ENCODE measurements around the gene DOCK8. TPM values are rescaled to one million over a fixed set of nuclear protein-coding genes. Genes with fewer than 3 reads are reported as not detected.
A peak's percentile ranks its signal among the peaks of the same experiment; 100 is the strongest.

Gene DOCK8
- total RNA-seq, 2 experiments from 2014 or later = 110 to 114 TPM

DNA sequence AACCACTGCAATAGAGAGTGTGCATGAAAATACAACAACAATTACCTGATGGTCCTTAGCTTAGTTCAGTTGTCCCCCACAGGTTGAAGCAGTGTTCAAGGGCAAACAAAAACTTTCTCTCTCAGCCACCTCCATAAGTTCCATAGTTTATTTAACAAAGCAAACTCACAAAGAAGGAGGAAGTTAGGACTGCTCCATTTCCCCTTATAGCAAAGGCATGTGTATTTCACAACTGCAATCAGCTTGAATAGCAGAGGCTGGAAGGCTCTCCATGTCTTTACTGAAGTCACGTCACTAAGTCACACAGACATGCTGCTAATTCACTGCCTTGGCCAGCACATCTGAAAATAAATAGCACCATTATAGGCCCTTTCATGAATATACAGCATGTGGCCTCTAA, 43.3 kb downstream of the DOCK8 start:
- Mint-ChIP-seq H3K9me3 (no peaks in the 10 kb centered on the region), H3K4me1 (ENCODE audit: low read depth) (no peaks in the 10 kb centered on the region), H3K27me3 (ENCODE audit: low read depth) (no peaks in the 10 kb centered on the region), H3K36me3 (ENCODE audit: low read depth) (no peaks in the 10 kb centered on the region), H3K4me3 (no peak overlapping the region), H3K27ac (no peak overlapping the region)
- no peak for DNase-seq
- CTCF ChIA-PET = interaction anchor here (1.1 kb wide), 1 partner anchor 37 kb away, joined by 3 read pairs; no protein-coding TSS in a partner anchor
- intact Hi-C loops (cut with micrococcal nuclease) = no loop called here

DNA sequence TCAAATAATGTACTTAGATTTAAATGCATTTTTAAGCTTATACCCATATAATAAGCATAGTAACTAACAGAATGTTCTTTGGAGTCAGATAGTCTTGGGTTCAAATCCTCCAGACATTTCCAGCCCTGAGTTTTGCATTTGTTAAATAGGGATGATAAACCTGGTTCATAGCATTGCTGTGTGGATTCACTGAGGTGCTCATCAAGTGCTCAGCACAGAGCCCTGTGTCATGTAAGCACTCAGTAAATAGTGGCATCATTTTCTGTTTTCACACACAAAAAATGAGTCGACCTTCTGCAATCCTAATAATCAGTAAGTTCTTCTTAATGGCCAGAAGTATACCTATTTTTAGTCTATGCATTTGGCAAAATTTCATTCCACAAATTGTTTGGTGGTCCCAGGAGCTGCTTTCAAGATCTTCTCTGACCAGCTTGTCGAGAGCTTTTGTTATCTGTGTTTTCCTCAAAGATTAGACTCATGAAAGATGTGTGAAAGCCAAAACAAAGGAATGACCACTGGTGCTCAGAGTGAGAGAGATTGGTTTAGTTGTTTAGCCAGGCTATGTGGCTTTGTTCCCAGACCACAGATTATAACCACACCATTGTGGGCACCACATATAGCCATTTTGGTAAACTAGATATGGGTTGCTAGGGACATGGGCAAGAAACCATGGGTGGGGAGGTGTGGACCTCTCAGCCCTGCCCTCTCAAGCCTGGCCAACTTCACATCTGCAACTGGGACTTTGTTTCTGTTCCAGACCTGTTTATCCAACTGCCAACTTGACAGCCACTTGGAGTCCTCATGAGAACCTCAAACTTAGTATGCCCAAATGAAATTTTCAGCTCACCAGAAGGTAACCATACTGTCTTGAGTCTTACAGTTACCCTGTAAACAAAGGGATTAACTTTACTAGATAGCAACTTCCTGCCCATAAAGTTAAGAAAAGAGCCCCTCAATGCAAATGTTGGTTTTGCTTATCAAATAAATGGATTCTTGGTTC, 45.0 kb downstream of the DOCK8 start:
- Mint-ChIP-seq H3K27me3 (ENCODE audit: low read depth) (no peaks in the 10 kb centered on the region), H3K36me3 (ENCODE audit: low read depth) (no peaks in the 10 kb centered on the region), H3K27ac (no peak overlapping the region), H3K9me3 (no peaks in the 10 kb centered on the region), H3K4me1 (ENCODE audit: low read depth) (peaks cover 8% of the 10 kb centered on the region), H3K4me3 (no peak overlapping the region)
- intact Hi-C loops (cut with micrococcal nuclease) = no loop called here
- CTCF ChIA-PET = interaction anchor here (1.0 to 1.1 kb wide), 2 partner anchors 23 to 33 kb away, joined by 3 read pairs; no protein-coding TSS in a partner anchor
- DNase-seq = no peak

- DNase-seq = no peak
- H3K27me3 Mint-ChIP-seq (ENCODE audit: low read depth) = no peaks in the 10 kb centered on the region
- CTCF ChIA-PET = no interaction called here
- H3K9me3 Mint-ChIP-seq = no peaks in the 10 kb centered on the region
- H3K27ac Mint-ChIP-seq = no peak overlapping the region
- no peak overlapping the region for H3K4me3 Mint-ChIP-seq
- peaks cover under 1% of the 10 kb centered on the region for H3K36me3 Mint-ChIP-seq (ENCODE audit: low read depth)
- H3K4me1 Mint-ChIP-seq (ENCODE audit: low read depth) = peaks cover 22% of the 10 kb centered on the region
- intact Hi-C loops (cut with micrococcal nuclease) = no loop called here
Measured at GRCh38 chr9:264231-264630, 49.6 kb downstream of the DOCK8 start.

- CTCF ChIA-PET = no interaction called here
- Mint-ChIP-seq H3K27me3 (ENCODE audit: low read depth) (no peaks in the 10 kb centered on the region), H3K4me3 (no peak overlapping the region), H3K9me3 (no peaks in the 10 kb centered on the region), H3K36me3 (ENCODE audit: low read depth) (peaks cover 2% of the 10 kb centered on the region), H3K4me1 (ENCODE audit: low read depth) (peaks cover 25% of the 10 kb centered on the region), H3K27ac (no peak overlapping the region)
- intact Hi-C loops (cut with micrococcal nuclease) = no loop called here
- DNase-seq = no peak
Measured at GRCh38 chr9:265209-265870, 50.7 kb downstream of the DOCK8 start.

- H3K36me3 Mint-ChIP-seq (ENCODE audit: low read depth) = peaks cover 2% of the 10 kb centered on the region
- intact Hi-C loops (cut with micrococcal nuclease) = no loop called here
- H3K4me1 Mint-ChIP-seq (ENCODE audit: low read depth) = peaks cover 32% of the 10 kb centered on the region
- no peak for DNase-seq
- H3K9me3 Mint-ChIP-seq = no peaks in the 10 kb centered on the region
- no peaks in the 10 kb centered on the region for H3K27me3 Mint-ChIP-seq (ENCODE audit: low read depth)
- H3K4me3 Mint-ChIP-seq = no peak overlapping the region
- H3K27ac Mint-ChIP-seq = no peak overlapping the region
- CTCF ChIA-PET = interaction anchor here (1.1 kb wide), 1 partner anchor 11 kb away, joined by 3 read pairs; no protein-coding TSS in a partner anchor
Measured at GRCh38 chr9:266228-266627, 51.6 kb downstream of the DOCK8 start.

- H3K9me3 Mint-ChIP-seq = no peaks in the 10 kb centered on the region
- CTCF ChIA-PET = interaction anchor here (0.6 kb wide), 1 partner anchor 233 kb away, joined by 5 read pairs; no protein-coding TSS in a partner anchor
- no peaks in the 10 kb centered on the region for H3K27me3 Mint-ChIP-seq (ENCODE audit: low read depth)
- H3K27ac Mint-ChIP-seq = no peak overlapping the region
- intact Hi-C loops (cut with micrococcal nuclease) = no loop called here
- H3K36me3 Mint-ChIP-seq (ENCODE audit: low read depth) = peaks cover 4% of the 10 kb centered on the region
- no peak for DNase-seq
- peaks cover 44% of the 10 kb centered on the region for H3K4me1 Mint-ChIP-seq (ENCODE audit: low read depth)
- H3K4me3 Mint-ChIP-seq = no peak overlapping the region
Measured at GRCh38 chr9:268616-269015, 54.0 kb downstream of the DOCK8 start.

DNA sequence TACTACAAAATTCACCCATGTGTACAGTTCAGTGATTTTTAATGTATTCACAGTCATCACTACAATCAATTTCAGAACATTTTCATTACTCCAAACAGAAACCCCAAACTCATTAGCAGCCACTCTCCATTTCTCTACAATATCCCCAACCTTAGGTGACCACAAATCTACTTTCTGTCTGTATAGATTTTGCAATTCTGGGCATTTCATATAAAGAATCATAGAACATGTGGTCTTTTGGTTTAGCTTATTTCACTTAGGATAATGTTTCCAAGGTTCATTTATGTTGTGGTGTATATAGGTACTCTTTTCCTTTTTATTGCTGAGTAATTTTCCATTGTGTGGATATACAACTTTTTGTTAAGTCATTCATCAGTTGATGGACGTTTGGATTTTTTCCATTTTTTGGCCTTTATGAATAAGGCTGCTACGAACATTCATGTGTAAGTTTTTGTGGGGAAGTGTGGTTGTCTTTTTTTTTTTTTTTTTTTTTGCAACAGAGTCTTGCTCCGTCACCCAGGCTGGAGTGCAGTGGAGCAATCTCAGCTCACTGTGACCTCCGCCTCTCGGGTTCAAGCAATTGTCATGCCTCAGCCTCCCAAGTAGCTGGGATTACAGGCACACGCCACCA, 54.5 kb downstream of the DOCK8 start:
- peaks cover 41% of the 10 kb centered on the region for H3K4me1 Mint-ChIP-seq (ENCODE audit: low read depth)
- no peaks in the 10 kb centered on the region for H3K27me3 Mint-ChIP-seq (ENCODE audit: low read depth)
- H3K36me3 Mint-ChIP-seq (ENCODE audit: low read depth) = peaks cover 8% of the 10 kb centered on the region
- CTCF ChIA-PET = no interaction called here
- no peaks in the 10 kb centered on the region for H3K9me3 Mint-ChIP-seq
- DNase-seq = no peak
- H3K4me3 Mint-ChIP-seq = no peak overlapping the region
- intact Hi-C loops (cut with micrococcal nuclease) = no loop called here
- no peak overlapping the region for H3K27ac Mint-ChIP-seq

GRCh38 chr9:270657-271237, 56.1 kb downstream of the DOCK8 start:
- no peak overlapping the region for H3K4me3 Mint-ChIP-seq
- H3K27ac Mint-ChIP-seq = peak overlapping the region; percentile 63
- H3K36me3 Mint-ChIP-seq (ENCODE audit: low read depth) = peaks cover 20% of the 10 kb centered on the region
- H3K27me3 Mint-ChIP-seq (ENCODE audit: low read depth) = no peaks in the 10 kb centered on the region
- H3K4me1 Mint-ChIP-seq (ENCODE audit: low read depth) = peaks cover 43% of the 10 kb centered on the region
- intact Hi-C loops (cut with micrococcal nuclease) = loop anchor here (5.0 kb wide), 1 partner anchor 247 kb away; no protein-coding TSS in a partner anchor
- no peaks in the 10 kb centered on the region for H3K9me3 Mint-ChIP-seq
- CTCF ChIA-PET = no interaction called here
- DNase-seq = no peak

DNA sequence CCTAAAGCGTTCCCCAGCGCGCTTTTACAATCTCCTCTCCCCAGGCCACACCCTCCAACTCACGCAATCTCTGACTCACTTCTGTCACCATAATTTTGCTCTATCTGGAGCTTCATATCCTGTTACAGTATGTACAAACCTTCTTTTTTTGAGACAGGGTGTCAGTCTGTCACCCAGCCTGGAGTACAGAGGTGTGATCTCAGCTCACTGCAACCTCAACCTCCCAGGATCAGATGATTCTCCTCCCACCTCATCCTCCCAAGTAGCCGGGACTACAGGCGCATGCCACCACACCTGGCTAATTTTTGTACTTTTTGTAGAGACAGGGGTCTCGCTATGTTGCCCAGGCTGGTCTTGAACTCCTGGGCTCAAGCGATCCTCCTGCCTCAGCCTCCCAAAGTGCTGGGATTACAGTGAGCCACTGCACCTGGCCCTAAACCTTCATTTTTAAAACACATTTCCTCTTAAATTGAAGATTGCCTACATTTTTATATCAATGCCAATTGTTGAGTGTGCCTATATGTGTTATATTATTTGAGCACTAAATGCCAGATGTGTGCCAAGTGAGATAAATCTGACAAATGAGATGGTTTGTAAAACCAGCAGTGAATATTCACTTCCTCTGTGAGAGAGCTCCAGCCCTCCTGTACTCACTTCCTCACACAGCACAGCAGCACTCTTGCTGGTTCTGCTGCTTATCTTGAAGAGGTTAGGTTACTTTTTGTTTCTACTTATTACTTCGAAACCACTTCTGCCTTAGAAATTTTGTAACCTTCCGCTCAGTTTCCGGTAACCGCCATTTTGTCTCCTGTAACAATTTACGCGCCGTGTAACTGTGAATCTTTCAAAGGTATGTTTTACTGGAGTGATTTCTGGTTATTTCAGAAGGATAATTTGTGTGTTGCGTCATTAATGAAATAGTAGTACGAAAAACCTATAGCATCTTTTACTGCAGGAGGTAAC, 57.9 kb downstream of the DOCK8 start:
- Mint-ChIP-seq H3K4me1 (ENCODE audit: low read depth) (peaks cover 51% of the 10 kb centered on the region), H3K27ac (peak overlapping the region; percentile 99), H3K4me3 (peak overlapping the region; percentile 94), H3K27me3 (ENCODE audit: low read depth) (no peaks in the 10 kb centered on the region), H3K36me3 (ENCODE audit: low read depth) (peaks cover 28% of the 10 kb centered on the region), H3K9me3 (no peaks in the 10 kb centered on the region)
- CTCF ChIA-PET = no interaction called here
- intact Hi-C loops (cut with micrococcal nuclease) = loop anchor here (1.0 to 5.0 kb wide), 4 partner anchors 10 to 245 kb away; no protein-coding TSS in a partner anchor
- peak; percentile 88 for DNase-seq

DNA sequence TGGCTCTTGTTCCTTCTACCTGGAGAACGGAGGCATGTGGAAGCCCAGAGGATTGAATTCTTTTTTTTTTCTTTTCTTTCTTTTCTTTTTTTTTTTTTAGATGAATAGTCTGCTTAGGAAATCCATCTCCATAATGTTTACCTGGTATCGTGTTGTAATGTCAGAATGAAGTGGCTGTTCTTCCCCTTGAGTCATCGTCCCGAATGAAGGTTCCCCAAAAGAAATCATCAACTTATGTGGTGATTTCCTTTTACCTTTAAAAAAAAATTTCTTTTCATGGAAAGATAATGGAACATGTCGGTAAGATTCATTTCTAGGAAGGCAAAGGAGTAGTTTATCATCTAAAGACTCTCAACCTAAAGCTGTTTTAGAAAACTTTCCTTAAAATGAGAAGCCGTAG, 59.7 kb downstream of the DOCK8 start:
- Mint-ChIP-seq H3K4me3 (peak overlapping the region; percentile 94), H3K9me3 (no peaks in the 10 kb centered on the region), H3K27ac (peak overlapping the region; percentile 99), H3K27me3 (ENCODE audit: low read depth) (no peaks in the 10 kb centered on the region), H3K36me3 (ENCODE audit: low read depth) (peaks cover 26% of the 10 kb centered on the region), H3K4me1 (ENCODE audit: low read depth) (peaks cover 38% of the 10 kb centered on the region)
- intact Hi-C loops (cut with micrococcal nuclease) = loop anchor here (5.0 kb wide), 1 partner anchor 243 kb away; no protein-coding TSS in a partner anchor
- DNase-seq = no peak
- CTCF ChIA-PET = no interaction called here

Measured in activated naive CD4-positive, alpha-beta T cell treated with anti-CD3 and anti-CD28 coated beads for 36 hours (primary cell).